ENCODE results near the gene TRIM71. TPM values are rescaled to one million over a fixed set of nuclear protein-coding genes. Genes with fewer than 3 reads are reported as not detected.
"Not testable (repeated sequence)": the region's sequence is repeated elsewhere in the genome, so short reads cannot be mapped to it uniquely, and the experiment has no call there.

The TRIM71 gene
- polyA plus RNA-seq, 4 donors = 5.1 to 9.4 (median 7.2) TPM

GRCh38 chr3:32841867-32842470 lies 24.2 kb downstream of the TRIM71 start:
- no peak for DNase-seq (ENCODE audit: low read depth in 4 of 4, low spot score in 2 of 4)

GRCh38 chr3:32842531-32842931 lies 24.7 kb downstream of the TRIM71 start:
- DNase-seq (ENCODE audit: low read depth in 4 of 4, low spot score in 2 of 4) = no peak

GRCh38 chr3:32842987-32843386 lies 25.2 kb downstream of the TRIM71 start:
- DNase-seq (ENCODE audit: low read depth in 4 of 4, low spot score in 2 of 4) = no peak

- DNase-seq (ENCODE audit: low read depth in 4 of 4, low spot score in 2 of 4) = no peak
These were observed 25.9 kb downstream of the TRIM71 start for GRCh38 chr3:32843510-32844321.

GRCh38 chr3:32844322-32844654 lies 26.5 kb downstream of the TRIM71 start:
- no peak for DNase-seq (ENCODE audit: low read depth in 4 of 4, low spot score in 2 of 4)

- no peak for DNase-seq (ENCODE audit: low read depth in 4 of 4, low spot score in 2 of 4)
These were observed 27.1 kb downstream of the TRIM71 start for GRCh38 chr3:32844914-32845313.

- DNase-seq (ENCODE audit: low read depth in 4 of 4, low spot score in 2 of 4) = not testable (repeated sequence)
These were observed 27.7 kb downstream of the TRIM71 start for GRCh38 chr3:32845546-32845945.

- not testable (repeated sequence) for DNase-seq (ENCODE audit: low read depth in 4 of 4, low spot score in 2 of 4)
These were observed 29.2 kb downstream of the TRIM71 start for GRCh38 chr3:32847045-32847444.

GRCh38 chr3:32847528-32847927 lies 29.7 kb downstream of the TRIM71 start:
- DNase-seq (ENCODE audit: low read depth in 4 of 4, low spot score in 2 of 4) = no peak

- DNase-seq (ENCODE audit: low read depth in 4 of 4, low spot score in 2 of 4) = no peak
These were observed 30.4 kb downstream of the TRIM71 start for GRCh38 chr3:32848215-32848614.

GRCh38 chr3:32849046-32849445 lies 31.2 kb downstream of the TRIM71 start:
- DNase-seq (ENCODE audit: low read depth in 4 of 4, low spot score in 2 of 4) = no peak

GRCh38 chr3:32850226-32850625 lies 32.4 kb downstream of the TRIM71 start:
- DNase-seq (ENCODE audit: low read depth in 4 of 4, low spot score in 2 of 4) = no peak

- no peak for DNase-seq (ENCODE audit: low read depth in 4 of 4, low spot score in 2 of 4)
These were observed 32.8 kb downstream of the TRIM71 start for GRCh38 chr3:32850636-32851035.

- no peak for DNase-seq (ENCODE audit: low read depth in 4 of 4, low spot score in 2 of 4)
These were observed 34.3 kb downstream of the TRIM71 start for GRCh38 chr3:32852146-32852545.

GRCh38 chr3:32855350-32855953 lies 37.7 kb downstream of the TRIM71 start:
- no peak for DNase-seq (ENCODE audit: low read depth in 4 of 4, low spot score in 2 of 4)

- no peak for DNase-seq (ENCODE audit: low read depth in 4 of 4, low spot score in 2 of 4)
These were observed 38.6 kb downstream of the TRIM71 start for GRCh38 chr3:32856355-32856889.

GRCh38 chr3:32856901-32857507 lies 39.2 kb downstream of the TRIM71 start:
- no peak for DNase-seq (ENCODE audit: low read depth in 4 of 4, low spot score in 2 of 4)

GRCh38 chr3:32857921-32858320 lies 40.1 kb downstream of the TRIM71 start:
- DNase-seq (ENCODE audit: low read depth in 4 of 4, low spot score in 2 of 4) = no peak

GRCh38 chr3:32859604-32860237 lies 41.9 kb downstream of the TRIM71 start:
- DNase-seq (ENCODE audit: low read depth in 4 of 4, low spot score in 2 of 4) = no peak

- DNase-seq (ENCODE audit: low read depth in 4 of 4, low spot score in 2 of 4) = no peak
These were observed 42.7 kb downstream of the TRIM71 start for GRCh38 chr3:32860499-32860898.

GRCh38 chr3:32861681-32862080 lies 43.9 kb downstream of the TRIM71 start:
- no peak for DNase-seq (ENCODE audit: low read depth in 4 of 4, low spot score in 2 of 4)
